ENCODE results near the gene PPP2R1B. TPM values are rescaled to one million over a fixed set of nuclear protein-coding genes. Genes with fewer than 3 reads are reported as not detected.

The PPP2R1B gene
- total RNA-seq, 1 donor from 2014 or later, result 6.5 TPM

GRCh38 chr11:111707691-111708067, 58.5 kb downstream of the PPP2R1B start:
- peaks cover 74% of the 10 kb centered on the region for H3K36me3 ChIP-seq
- intact Hi-C loops (cut with micrococcal nuclease), result no loop called here
- no peaks in the 10 kb centered on the region for H3K9me3 ChIP-seq (replicated peaks)
- H3K4me3 ChIP-seq, result no peak overlapping the region
- no peak for DNase-seq
- H3K27me3 ChIP-seq (ENCODE audit: low read depth), result no peaks in the 10 kb centered on the region
- no peak for TF ChIP-seq CTCF (IDR thresholded peaks at IDR 0.05; ENCODE audit: borderline replicate concordance)
- peaks cover 18% of the 10 kb centered on the region for H3K4me1 ChIP-seq
- H3K27ac ChIP-seq (replicated peaks), result peak overlapping the region; percentile 47

- Histone ChIP-seq H3K9me3 (replicated peaks) (no peaks in the 10 kb centered on the region), H3K4me1 (peaks cover 22% of the 10 kb centered on the region), H3K27me3 (ENCODE audit: low read depth) (no peaks in the 10 kb centered on the region), H3K36me3 (peaks cover 74% of the 10 kb centered on the region), H3K27ac (replicated peaks) (peak overlapping the region; percentile 47), H3K4me3 (no peak overlapping the region)
- intact Hi-C loops (cut with micrococcal nuclease), result no loop called here
- peak; percentile 53 for DNase-seq
- no peak for TF ChIP-seq CTCF (IDR thresholded peaks at IDR 0.05; ENCODE audit: borderline replicate concordance)
Observed at GRCh38 chr11:111707039-111707690, 59.0 kb downstream of the PPP2R1B start.

DNA sequence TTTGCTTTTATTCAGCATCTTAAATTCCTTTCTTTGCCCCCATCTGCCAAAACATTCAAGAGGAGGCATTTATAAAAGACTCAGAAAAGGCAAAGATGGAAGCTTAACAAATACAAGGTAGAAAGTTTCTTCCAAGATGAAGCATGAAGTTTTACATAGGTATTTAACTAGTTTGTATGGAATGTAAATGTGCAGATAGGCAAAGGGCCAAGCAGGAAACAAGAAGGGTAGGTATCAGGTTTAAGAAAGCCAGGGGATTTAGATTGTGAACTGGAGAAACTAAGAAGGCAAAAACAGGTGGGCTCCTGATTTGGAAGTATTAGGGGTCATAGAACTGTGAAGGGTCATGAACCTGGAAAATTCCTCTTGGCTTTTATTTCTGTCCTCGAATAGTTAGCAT, 62.6 kb downstream of the PPP2R1B start:
- peaks cover 51% of the 10 kb centered on the region for H3K36me3 ChIP-seq
- H3K4me3 ChIP-seq, result no peak overlapping the region
- peaks cover 40% of the 10 kb centered on the region for H3K4me1 ChIP-seq
- no peak overlapping the region for H3K27ac ChIP-seq (replicated peaks)
- no peaks in the 10 kb centered on the region for H3K27me3 ChIP-seq (ENCODE audit: low read depth)
- no peaks in the 10 kb centered on the region for H3K9me3 ChIP-seq (replicated peaks)
- TF ChIP-seq CTCF (IDR thresholded peaks at IDR 0.05; ENCODE audit: borderline replicate concordance), result no peak
- intact Hi-C loops (cut with micrococcal nuclease), result no loop called here
- DNase-seq, result no peak

GRCh38 chr11:111702623-111703022, 63.6 kb downstream of the PPP2R1B start:
- H3K27ac ChIP-seq (replicated peaks), result no peak overlapping the region
- no peaks in the 10 kb centered on the region for H3K9me3 ChIP-seq (replicated peaks)
- peaks cover 37% of the 10 kb centered on the region for H3K4me1 ChIP-seq
- no peak for DNase-seq
- peaks cover 43% of the 10 kb centered on the region for H3K36me3 ChIP-seq
- intact Hi-C loops (cut with micrococcal nuclease), result no loop called here
- no peaks in the 10 kb centered on the region for H3K27me3 ChIP-seq (ENCODE audit: low read depth)
- no peak for TF ChIP-seq CTCF (IDR thresholded peaks at IDR 0.05; ENCODE audit: borderline replicate concordance)
- H3K4me3 ChIP-seq, result no peak overlapping the region

DNA sequence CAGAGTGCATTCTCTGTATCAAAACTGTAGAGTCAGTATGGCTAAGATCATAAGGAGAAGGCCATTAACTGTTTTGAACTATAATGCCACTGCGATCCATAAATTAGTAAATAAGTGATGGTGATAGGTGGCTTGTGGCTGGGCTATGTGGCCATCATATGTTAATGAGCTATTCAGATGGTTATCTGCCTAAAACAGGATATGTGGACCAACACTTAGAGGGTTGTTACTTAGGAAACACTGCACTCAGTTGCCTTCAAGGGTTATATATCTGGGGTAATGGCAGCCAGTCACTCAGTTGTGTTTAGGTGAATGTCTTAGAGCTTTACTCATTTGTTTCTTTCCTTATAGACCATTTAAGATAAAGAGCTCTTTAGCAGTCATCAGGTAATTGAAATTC, 66.0 kb downstream of the PPP2R1B start:
- intact Hi-C loops (cut with micrococcal nuclease), result no loop called here
- no peak for TF ChIP-seq CTCF (IDR thresholded peaks at IDR 0.05; ENCODE audit: borderline replicate concordance)
- Histone ChIP-seq H3K27me3 (ENCODE audit: low read depth) (no peaks in the 10 kb centered on the region), H3K9me3 (replicated peaks) (no peaks in the 10 kb centered on the region), H3K36me3 (peaks cover 31% of the 10 kb centered on the region), H3K27ac (replicated peaks) (no peak overlapping the region), H3K4me1 (peaks cover 53% of the 10 kb centered on the region), H3K4me3 (no peak overlapping the region)
- no peak for DNase-seq
